HTERT RPE-1 (cell line): ENCODE measurements around the gene RIMS3.
"Not testable (repeated sequence)": the region's sequence is repeated elsewhere in the genome, so short reads cannot be mapped to it uniquely, and the experiment has no call there.

ENCODE experiments used
- in situ Hi-C: fragments of 300-500 bp; cut with MboI; formaldehyde crosslinking; loops from 4 replicates; pipeline ENCODE4 v1.14.3; 2020; ENCODE audit warnings: low sequenced_read_pairs

RIMS3 gene

DNA sequence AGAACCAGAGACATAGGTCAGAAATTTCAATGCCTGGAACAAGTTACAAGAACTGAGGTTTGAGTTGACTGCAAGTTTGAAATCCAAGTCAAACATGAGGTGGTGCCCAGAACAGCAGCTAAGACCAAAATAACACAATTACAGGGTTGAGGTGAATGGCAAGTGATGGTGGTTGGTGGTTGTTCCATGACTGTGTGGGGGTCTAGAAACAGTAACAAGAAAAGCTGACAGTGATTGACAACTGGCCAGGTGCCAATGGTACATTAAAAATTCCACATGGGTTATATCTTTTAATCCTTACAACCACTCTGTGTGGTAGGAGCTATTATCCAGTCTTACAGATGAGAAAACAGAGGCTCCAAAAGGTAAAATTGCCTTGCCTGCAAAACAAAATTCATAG, 32.0 kb downstream of the RIMS3 start:
- in situ Hi-C loops, result no loop called here

DNA sequence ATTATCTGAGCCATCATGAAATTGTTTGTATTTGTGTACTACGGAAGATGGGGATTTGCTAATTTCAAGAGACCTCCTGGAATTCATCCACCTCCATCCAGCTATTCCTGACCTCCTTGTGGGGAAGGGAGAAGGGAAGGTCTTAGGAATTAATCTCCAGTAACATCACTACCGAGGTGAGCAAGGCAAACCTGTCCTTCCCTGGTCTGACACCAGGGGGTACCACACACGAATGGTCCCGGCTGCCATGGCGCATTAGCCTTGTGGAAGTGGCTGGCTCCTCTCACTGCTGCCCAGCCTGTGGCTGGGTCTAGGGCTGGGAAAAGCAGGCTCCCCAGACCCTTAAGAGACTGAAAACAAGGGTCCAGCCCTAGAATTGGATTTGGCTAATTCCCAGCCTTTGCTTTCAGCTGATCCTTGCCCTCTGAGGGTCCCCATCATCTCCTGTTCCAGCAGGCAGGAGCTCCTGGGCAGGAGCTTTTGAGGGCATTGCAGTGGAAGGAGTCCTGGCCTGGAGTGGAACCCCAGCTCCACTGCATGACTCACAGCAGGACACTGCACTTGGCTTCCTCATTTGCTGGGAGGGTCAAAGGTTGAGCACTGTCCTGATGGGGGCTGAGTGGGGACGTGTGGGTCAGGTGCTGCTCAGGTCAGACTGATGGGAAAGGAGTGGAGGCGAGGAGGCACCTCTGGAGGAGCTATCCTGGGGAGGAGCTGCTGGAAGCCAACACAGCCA, 34.8 kb downstream of the RIMS3 start:
- in situ Hi-C loops, result no loop called here

DNA sequence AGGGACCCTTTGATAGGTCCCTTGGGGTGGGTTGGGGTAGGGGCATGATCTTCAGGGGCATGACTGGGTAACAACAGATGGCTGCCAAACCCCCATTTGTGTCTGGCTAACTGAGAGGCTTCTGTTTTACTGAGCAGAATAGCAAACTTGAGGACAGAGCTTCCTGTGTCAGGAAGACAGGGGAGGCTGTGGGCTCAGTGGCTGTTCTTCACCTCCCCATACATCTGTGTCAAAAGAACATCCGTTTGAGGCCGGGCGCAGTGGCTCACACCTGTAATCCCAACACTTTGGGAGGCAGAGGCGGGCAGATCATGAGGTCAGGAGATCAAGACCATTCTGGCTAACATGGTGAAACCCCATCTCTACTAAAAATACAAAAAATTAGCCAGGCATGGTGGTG, 35.9 kb downstream of the RIMS3 start:
- in situ Hi-C loops, result not testable (repeated sequence)

DNA sequence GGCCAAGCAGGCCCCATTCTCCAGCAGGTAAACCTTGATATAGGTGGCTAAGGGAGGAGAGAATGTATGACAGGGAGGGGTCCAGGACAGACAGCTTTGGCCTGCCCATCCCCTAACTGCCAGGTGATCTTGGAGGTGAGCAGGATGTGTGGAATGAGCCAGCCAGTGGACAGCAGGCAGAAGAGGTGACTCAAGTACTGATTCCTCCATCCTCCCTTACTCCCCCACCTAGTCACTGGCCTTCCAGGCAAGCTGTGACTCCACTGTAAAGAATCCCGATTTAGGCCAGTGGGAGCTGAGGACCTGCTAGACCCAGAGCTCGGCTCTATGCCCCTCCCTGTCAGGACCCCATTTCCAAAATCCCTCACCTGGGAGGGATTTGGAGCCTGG, 36.6 kb downstream of the RIMS3 start:
- in situ Hi-C loops, result no loop called here

DNA sequence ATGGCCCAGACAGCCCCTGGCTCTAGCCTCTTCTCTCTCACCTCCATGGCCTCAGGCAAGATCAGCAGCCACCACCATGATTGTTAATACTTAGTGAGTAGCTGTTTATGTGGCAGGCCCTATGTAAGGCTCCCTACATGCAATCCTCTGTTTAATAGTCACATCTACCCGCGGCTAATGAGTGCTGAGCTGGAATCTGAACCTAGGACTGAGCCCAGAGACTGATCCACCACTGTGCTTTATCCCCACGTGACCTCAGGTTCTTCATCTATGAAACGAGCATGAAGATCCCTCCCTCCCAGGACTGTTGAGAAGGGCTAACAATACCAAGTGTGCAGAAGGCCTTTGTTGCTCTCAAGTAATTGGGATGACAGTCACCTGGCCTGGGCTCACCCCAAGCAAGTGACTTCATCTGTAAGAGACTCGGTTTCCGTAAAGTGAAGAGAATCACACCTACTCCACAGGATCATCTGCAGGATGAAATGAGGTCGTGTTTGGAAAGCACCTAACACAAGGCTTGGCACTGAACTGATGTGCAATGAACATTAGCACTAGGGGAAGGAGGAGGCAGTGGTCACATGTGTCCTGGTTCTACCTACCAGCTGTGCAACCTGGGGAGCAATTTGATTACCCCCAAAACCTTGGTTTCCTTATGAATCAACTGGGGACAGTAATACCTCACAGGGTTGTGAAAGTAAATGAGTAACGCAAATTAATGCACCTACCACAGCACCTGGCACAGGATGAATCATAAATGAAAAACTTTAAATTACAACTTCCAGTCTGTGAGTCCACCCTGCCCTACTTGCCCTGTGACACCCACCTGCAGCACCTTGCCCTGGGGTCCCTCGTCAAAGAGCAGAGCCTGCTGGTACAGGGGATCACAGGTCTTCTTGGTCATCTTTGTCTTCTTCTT, 37.2 kb downstream of the RIMS3 start:
- in situ Hi-C loops, result no loop called here

DNA sequence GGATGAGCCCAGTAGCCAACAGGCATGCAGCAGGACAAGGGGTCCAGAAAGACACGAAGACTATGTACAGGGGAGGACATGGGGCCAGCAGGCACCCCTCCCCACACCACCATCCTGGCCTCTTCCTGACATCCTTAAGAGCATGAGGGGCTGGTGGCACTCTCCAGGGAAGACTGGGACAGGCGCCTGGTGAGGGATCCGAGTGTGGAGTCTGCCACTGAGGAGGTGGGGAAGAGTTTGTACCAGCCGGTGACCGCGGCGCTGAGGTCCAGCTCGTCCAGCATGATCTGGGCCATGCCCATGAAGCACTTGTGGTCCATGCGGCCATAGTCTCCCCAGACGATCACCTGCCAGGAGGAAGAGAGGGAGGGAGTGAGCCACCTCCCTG, 39.1 kb downstream of the RIMS3 start:
- in situ Hi-C loops, result no loop called here

DNA sequence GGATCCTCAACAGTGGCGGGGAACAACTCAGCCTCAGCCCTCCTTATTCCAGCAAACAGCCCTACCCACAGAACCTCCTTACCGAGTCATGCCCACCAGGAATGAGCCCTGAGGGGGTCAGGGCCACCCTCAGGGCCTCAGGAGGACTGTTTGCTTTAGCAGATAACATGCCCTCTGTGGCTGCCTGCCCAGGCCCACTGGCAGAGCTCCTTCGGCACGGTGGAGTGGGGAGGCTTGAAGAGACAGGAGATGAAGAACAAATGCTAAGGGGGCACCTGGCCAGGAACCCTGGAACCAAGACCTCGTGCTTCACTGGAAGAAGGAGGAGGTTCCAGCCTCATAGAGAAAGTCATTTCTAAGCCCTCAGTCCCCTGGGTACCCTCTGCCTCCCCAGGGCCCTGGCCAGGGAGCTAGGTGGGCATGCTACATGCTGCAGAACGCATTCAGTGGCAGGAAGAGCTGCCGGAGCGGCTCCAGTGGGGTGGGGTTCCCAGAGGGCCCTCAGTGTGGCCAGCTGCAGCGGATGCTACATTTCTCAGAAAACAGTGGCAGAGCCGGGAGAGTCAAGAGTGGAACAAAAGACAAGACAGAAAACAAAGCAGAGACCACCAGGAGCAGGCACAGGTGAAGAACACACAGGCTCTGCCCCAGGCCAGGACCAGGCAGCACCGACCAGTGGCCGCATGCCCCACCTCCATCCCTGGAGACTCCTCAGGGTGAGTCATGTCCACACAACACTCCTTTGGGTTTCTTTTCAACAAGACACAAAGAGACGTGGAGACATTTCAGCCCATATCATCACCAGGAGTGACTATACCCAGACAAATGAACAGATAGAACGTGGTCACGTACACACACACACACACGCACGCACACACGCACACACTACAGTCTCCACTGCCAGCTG, 39.8 kb downstream of the RIMS3 start:
- in situ Hi-C loops, result no loop called here

DNA sequence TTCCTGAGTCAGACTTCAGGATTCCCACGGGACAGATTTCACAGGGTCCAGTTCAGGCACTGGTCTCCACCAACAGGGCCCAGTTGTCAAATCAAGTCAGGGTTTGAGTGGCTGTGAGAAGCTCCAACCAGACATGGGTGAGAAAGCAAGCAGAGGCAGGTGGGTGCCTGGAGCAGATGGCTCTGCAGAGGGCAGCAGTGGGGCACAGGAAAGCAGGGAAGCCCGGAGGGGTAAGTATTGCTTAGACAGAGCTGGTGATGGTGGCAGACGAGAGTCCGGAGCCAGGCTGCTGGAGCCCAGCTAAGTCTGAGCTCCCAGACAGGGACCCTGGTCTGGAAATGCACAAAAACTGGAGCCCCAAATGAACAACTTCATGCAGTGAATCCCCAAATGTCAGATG, 40.4 kb downstream of the RIMS3 start:
- in situ Hi-C loops, result no loop called here

DNA sequence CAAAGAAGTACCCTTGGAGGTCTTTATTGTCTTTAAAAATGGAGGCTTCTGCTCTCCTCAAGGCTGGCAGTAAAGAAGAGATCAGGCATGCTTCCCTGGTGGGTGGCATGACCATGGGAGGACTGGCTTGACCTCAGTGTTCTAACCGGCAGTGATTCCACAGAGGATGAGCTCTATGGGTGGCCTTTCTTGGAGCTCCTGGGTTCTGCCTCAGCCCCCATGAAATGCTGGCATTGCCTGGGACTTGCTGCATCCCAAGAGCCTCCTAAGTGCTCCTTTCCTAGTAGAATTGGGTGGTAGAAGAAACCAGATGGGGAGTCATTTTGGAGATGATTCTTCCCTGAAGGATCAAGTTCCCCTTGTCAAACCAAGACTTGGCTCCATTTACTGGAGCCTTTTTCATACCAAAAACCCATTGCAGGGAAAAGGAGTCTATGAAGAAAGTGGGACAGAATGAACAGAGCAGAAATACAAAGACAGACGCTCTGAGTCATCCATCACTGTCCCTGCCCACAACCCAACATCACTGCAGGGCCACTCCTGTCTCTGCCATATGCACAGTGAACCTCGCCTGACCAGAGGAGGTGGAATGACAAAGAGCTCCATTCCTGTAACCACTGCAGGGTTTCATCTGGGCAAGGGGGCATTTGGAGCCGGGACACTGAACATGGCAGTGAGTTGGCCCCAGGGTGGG, 42.4 kb downstream of the RIMS3 start:
- in situ Hi-C loops, result no loop called here

DNA sequence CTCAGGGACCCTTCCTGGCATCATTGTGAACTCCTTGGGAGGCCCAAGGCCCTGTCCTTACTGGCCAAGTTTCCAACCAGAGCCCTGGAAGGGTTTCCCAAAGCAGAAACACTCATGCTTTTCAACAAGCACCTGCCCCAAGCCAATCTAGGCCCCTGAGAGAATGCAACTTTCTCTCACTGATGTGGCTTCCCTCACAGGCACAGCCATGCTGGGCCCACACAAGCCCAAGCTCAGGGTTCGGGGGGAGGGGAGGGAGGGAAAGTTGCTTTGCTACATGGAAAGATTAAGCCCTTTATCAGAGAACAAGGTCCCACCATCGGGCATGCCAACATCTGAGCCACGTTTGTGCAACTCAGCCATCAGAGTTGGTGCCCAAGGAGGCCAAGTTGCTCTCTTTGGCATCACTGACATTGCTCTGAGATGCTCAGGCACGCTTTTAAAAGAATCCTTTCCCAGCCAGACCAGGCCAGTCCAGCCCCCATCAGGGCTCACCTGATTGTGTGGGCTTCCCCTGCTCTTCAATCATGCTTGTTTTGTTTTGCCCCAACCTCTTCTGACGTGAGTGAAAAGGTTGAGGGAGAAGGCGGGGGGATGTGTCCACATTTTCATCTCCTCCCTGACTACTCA, 43.5 kb downstream of the RIMS3 start:
- in situ Hi-C loops, result no loop called here

DNA sequence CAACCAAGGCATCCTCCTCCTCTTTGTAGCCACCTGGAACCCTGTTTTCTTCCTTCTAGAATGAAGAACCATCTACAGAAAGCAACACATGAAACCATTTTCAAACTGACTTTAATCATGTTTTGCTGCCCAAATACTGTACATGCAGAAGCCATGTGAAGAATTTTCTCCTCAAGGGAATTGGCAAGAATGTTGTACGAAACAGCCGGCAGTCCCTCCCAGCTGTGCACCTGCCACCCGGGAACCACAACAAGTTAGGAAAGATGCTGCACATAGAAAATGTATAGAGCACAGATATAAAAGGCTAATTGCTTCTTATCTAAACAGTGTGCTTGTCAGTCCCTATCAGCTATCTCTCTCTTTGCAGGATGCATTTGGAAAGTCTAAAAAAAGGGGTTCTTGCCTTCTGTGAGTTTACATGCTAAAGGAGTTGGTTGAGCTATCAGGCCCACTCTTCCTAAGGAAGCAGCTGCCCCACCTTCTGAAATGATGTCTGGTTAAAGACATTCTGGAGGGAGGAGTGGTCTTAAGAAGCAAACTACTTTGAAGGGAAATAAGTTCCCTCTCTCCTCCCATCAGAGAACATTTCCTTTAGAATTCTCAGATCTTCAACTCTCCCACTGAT, 44.8 kb downstream of the RIMS3 start:
- in situ Hi-C loops, result no loop called here

DNA sequence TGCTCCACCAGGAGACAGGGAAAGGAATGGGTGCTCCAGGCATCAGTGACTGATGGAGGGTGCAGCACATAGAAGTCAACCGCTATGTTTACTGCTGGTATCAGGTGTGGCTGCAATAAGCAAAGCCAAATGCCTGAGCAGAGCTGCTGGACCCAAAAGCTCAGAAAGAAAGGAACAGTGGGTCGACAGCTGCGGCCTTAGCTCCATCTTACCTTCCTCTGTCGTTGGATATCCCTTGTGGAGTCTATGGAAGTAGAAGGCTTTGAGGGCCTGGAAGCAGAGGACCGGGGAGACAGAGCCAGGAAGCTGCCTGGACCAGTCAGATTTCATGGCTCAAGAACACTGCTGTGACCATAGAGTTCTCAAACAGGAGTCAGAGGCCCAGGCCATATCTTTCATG, 45.3 kb downstream of the RIMS3 start:
- in situ Hi-C loops, result no loop called here

DNA sequence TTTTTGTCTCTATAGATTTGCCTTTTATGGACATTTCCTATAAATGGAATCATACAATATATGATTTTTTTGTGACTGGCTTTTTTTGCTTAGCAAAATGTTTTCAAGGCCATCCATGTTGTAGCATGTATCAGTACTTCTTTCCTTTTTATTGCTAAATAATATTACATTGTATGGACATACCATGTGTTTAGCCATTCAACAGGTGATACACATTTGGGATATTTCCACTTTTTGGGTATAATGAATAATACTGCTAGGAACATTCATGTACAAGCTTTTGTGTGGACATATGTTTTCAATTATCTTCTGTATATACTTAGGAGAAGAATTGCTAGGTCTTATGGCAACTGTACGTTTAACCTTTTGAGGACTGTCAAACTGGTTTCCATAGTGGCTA, 47.4 kb downstream of the RIMS3 start:
- in situ Hi-C loops, result no loop called here

DNA sequence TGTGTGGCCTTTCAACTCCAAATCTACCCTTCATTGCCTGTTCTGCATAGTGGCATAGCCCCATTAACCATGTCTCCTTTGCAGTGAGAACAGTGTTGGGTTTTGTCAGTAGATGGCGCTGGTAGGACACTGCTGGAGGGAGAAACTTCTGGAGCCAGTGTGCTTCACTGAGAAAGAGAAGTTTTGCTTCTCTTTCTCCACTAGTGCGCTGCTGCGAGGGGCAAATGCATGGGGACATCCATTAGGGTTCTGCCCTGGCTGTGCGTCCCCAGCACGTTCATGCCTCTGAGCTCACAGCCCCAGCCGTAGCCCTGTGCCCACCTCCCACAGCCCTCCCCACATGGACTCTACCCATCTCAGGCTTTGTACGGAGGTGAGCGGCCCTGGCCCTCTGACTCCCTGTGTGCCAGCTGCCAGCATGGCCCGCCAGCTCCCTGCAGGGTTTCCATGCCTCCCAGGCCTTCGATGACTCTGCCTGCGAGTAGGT, 53.1 kb downstream of the RIMS3 start:
- in situ Hi-C loops, result no loop called here

DNA sequence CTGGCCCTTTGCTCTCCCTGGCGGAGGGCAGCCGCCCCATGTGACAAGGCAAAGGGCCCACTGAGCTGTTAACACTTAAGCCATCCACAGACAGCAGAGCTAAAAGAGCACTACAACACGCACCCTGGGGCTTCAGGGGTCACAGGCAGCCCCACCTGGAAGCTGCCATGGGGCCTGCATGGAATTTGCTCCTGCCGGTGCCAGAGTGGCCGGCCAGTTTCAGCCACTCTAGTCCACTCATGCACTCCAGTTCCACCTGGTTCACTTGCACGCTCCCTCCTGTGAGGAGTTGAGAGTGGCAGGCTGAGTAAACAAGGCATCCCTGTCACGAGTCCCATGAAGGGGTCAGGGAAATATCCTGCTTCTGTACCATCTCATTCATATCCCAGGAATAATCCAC, 55.3 kb downstream of the RIMS3 start:
- in situ Hi-C loops, result no loop called here

DNA sequence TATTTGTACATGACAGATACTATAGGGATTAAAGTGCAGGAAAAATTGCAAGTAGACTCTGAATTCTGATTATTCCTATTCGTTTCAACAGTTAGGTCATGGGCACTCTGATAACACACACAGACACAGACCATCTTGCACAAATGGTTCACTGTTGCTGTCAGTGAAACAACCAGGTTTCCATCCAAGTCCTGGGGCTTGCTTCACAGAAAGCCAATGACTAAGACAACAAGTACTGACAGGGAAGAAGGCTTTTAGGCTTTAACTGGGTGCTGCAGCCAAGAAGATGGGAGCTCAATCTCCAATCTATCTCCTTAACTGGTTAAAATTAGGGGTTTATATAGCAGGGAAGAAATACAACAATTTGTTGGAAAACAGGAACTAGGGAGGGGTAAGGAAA, 57.6 kb downstream of the RIMS3 start:
- in situ Hi-C loops, result no loop called here

DNA sequence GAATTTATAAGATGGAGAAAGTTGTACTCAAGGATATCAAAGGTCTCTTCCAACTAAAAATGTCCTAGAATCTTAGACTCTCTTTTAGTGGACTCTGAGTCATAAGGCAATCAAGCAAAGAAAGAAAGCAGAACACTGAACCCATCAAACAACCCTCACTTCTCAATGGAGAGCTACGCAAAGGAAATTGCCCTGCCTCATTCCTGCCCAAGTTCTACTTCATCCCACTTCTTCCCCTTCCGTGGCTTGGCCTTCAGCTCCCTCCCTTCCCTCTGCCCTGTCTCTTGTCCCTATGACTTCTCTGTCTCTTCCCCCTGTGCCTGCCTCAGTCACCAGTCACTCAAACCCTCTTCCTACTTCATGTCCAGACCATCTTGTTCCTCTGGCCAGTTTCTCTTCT, 58.5 kb downstream of the RIMS3 start:
- in situ Hi-C loops, result no loop called here

DNA sequence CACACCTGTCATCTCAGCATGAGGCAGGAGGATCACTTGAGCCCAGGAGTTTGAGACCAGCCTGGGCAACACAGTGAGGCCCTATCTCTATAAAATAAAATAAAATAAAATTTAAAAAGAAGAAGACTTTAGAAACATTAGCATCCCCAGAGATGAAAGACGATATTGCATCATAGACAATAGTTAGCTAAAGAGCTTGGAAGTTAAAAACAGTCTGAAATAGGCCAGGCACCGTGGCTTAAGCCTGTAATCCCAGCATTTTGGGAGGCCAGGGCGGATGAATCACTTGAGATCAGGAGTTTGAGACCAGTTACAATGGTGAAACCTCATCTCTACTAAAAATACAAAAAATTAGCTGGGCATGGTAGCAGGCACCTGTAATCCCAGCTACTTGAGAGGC, 59.3 kb downstream of the RIMS3 start:
- in situ Hi-C loops, result no loop called here

DNA sequence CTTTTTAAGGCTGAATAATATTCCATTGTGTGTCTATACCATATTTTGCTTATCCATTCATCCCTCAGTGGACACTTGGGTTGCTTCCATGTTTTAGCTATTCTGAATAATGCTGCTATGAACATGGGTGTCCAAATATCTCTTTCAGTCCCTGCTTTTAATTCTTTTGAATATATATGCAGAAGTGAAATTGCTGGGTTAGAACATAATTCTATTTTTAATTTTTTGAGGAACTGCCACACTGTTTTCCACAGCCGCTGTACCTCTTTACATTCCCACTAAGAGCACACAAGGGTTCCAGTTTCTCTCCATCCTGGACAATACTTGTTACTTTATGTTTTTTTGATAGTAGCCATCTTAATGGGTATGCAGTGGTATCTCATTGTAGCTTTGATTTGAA, 65.6 kb downstream of the RIMS3 start:
- in situ Hi-C loops, result no loop called here

DNA sequence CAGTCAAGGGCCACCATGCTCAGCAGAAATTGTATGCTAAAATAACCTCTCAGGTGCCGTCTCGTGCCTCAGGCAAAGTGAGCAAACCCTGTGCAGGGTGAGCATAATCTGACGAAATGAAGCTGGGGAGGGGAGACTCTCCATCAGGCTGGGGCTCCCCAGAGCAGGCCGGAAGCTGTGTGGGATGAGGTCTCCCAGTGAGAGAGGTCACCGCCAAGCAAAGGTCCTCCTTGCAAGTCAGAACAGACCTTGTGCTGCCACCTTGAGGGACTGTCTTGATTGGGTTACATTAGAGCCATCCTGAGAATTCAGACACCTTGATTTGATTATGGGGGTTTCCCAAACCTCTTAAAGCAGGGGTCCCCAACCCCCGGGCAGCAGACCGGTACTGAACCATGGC, 69.9 kb downstream of the RIMS3 start:
- in situ Hi-C loops, result no loop called here
